Central memory CD8-positive, alpha-beta T cell (primary cell): Measurements from ENCODE around the gene RNF114.

ENCODE experiments used
- ATAC-seq: fragments of 150-1000 bp; cut with Tn5 transposase; replicated peaks from 2 replicates; pipeline ENCODE4 v1.10.0; 2022; ENCODE audit warnings: mild to moderate bottlenecking, moderate FRiP score, moderate number of reproducible peaks; ENCODE audit not compliant: poor library complexity, severe bottlenecking; ENCODE audit errors: extremely low read depth
- DNase-seq, 2 donors: peaks; one replicate each; pipeline ENCODE4 v3.0.0; 2021; ENCODE audit warnings: low spot score in 2 of 2
- H3K27ac Mint-ChIP-seq: one replicate; pipeline ENCODE4 v1.8.0; 2022; ENCODE audit warnings: low read depth, mild to moderate bottlenecking, moderate library complexity, mixed read lengths
- H3K27me3 Mint-ChIP-seq: one replicate; pipeline ENCODE4 v1.8.0; 2022; ENCODE audit warnings: mixed read lengths
- H3K36me3 Mint-ChIP-seq: one replicate; pipeline ENCODE4 v1.8.0; 2022; ENCODE audit warnings: mild to moderate bottlenecking, moderate library complexity, mixed read lengths; ENCODE audit not compliant: insufficient read depth
- H3K4me1 Mint-ChIP-seq: one replicate; pipeline ENCODE4 v1.8.0; 2022; ENCODE audit warnings: mixed read lengths
- H3K4me3 Mint-ChIP-seq: one replicate; pipeline ENCODE4 v1.8.0; 2022; ENCODE audit warnings: mild to moderate bottlenecking, moderate library complexity, mixed read lengths
- H3K9me3 Mint-ChIP-seq: one replicate; pipeline ENCODE4 v1.8.0; 2022; ENCODE audit warnings: mixed read lengths

The RNF114 gene

GRCh38 chr20:49924247-49924646 is 11.9 kb upstream of the RNF114 start:
- H3K27me3 Mint-ChIP-seq = peaks cover 7% of the 10 kb centered on the region

GRCh38 chr20:49925901-49926454 is 10.2 kb upstream of the RNF114 start:
- no peak for ATAC-seq
- Mint-ChIP-seq H3K9me3 (no peaks in the 10 kb centered on the region), H3K27ac (no peak overlapping the region), H3K4me1 (no peaks in the 10 kb centered on the region), H3K4me3 (no peak overlapping the region), H3K36me3 (peaks cover 2% of the 10 kb centered on the region), H3K27me3 (peaks cover 7% of the 10 kb centered on the region)
- no peak for DNase-seq

More at GRCh38 chr20:49924247-49924646, 11.9 kb upstream of the RNF114 start:
- Mint-ChIP-seq H3K9me3 (no peaks in the 10 kb centered on the region), H3K27ac (no peak overlapping the region), H3K4me3 (no peak overlapping the region), H3K4me1 (no peaks in the 10 kb centered on the region), H3K36me3 (no peaks in the 10 kb centered on the region)
- ATAC-seq (no peak), DNase-seq (no peak)

GRCh38 chr20:49928411-49929141 is 7.6 kb upstream of the RNF114 start:
- peak; percentile 88 for ATAC-seq
- peaks cover 2% of the 10 kb centered on the region for H3K36me3 Mint-ChIP-seq
- H3K27ac Mint-ChIP-seq = no peak overlapping the region
- no peaks in the 10 kb centered on the region for H3K9me3 Mint-ChIP-seq
- H3K27me3 Mint-ChIP-seq = peaks cover 2% of the 10 kb centered on the region
- DNase-seq = peak; percentile 68 to 78
- H3K4me3 Mint-ChIP-seq = no peak overlapping the region
- H3K4me1 Mint-ChIP-seq = no peaks in the 10 kb centered on the region

GRCh38 chr20:49929142-49929494 is 7.1 kb upstream of the RNF114 start:
- DNase-seq (no peak), ATAC-seq (no peak)
- no peaks in the 10 kb centered on the region for H3K27me3 Mint-ChIP-seq
- no peak overlapping the region for H3K27ac Mint-ChIP-seq
- no peaks in the 10 kb centered on the region for H3K9me3 Mint-ChIP-seq
- H3K36me3 Mint-ChIP-seq = peaks cover 2% of the 10 kb centered on the region
- H3K4me3 Mint-ChIP-seq = no peak overlapping the region
- peaks cover 4% of the 10 kb centered on the region for H3K4me1 Mint-ChIP-seq

GRCh38 chr20:49935746-49936152 is 448 bp upstream of the RNF114 start:
- H3K36me3 Mint-ChIP-seq = peaks cover 23% of the 10 kb centered on the region
- H3K4me1 Mint-ChIP-seq = peaks cover 43% of the 10 kb centered on the region
- H3K27ac Mint-ChIP-seq = peak overlapping the region; percentile 91
- ATAC-seq (no peak), DNase-seq (no peak)
- no peaks in the 10 kb centered on the region for H3K9me3 Mint-ChIP-seq
- peak overlapping the region; percentile 97 for H3K4me3 Mint-ChIP-seq
- H3K27me3 Mint-ChIP-seq = no peaks in the 10 kb centered on the region

GRCh38 chr20:49937027-49937929 is 1.1 kb downstream of the RNF114 start:
- ATAC-seq = no peak
- no peaks in the 10 kb centered on the region for H3K27me3 Mint-ChIP-seq

GRCh38 chr20:49938173-49939163 is 2.3 kb downstream of the RNF114 start:
- ATAC-seq = no peak
- H3K27me3 Mint-ChIP-seq = no peaks in the 10 kb centered on the region

More at GRCh38 chr20:49937027-49937929, 1.1 kb downstream of the RNF114 start:
- DNase-seq = no peak
- H3K4me3 Mint-ChIP-seq = peak overlapping the region; percentile 97
- H3K4me1 Mint-ChIP-seq = peaks cover 52% of the 10 kb centered on the region
- H3K9me3 Mint-ChIP-seq = no peaks in the 10 kb centered on the region
- H3K27ac Mint-ChIP-seq = peak overlapping the region; percentile 91
- H3K36me3 Mint-ChIP-seq = peaks cover 32% of the 10 kb centered on the region

GRCh38 chr20:49941456-49941855 is 5.3 kb downstream of the RNF114 start:
- DNase-seq (no peak), ATAC-seq (no peak)
- Mint-ChIP-seq H3K27me3 (no peaks in the 10 kb centered on the region), H3K36me3 (peaks cover 65% of the 10 kb centered on the region), H3K9me3 (no peaks in the 10 kb centered on the region), H3K27ac (no peak overlapping the region), H3K4me3 (no peak overlapping the region), H3K4me1 (peaks cover 53% of the 10 kb centered on the region)

More at GRCh38 chr20:49938173-49939163, 2.3 kb downstream of the RNF114 start:
- no peaks in the 10 kb centered on the region for H3K9me3 Mint-ChIP-seq
- DNase-seq = no peak
- peak overlapping the region; percentile 60 for H3K4me3 Mint-ChIP-seq
- H3K36me3 Mint-ChIP-seq = peaks cover 39% of the 10 kb centered on the region
- peaks cover 58% of the 10 kb centered on the region for H3K4me1 Mint-ChIP-seq
- H3K27ac Mint-ChIP-seq = no peak overlapping the region

- no peaks in the 10 kb centered on the region for H3K9me3 Mint-ChIP-seq
- DNase-seq = no peak
- ATAC-seq = no peak
- H3K36me3 Mint-ChIP-seq = peaks cover 68% of the 10 kb centered on the region
- no peak overlapping the region for H3K27ac Mint-ChIP-seq
- H3K27me3 Mint-ChIP-seq = no peaks in the 10 kb centered on the region
- H3K4me3 Mint-ChIP-seq = no peak overlapping the region
- peaks cover 48% of the 10 kb centered on the region for H3K4me1 Mint-ChIP-seq
Measured at GRCh38 chr20:49942303-49942702, 6.1 kb downstream of the RNF114 start.

GRCh38 chr20:49942942-49943341 is 6.7 kb downstream of the RNF114 start:
- Mint-ChIP-seq H3K4me3 (no peak overlapping the region), H3K9me3 (no peaks in the 10 kb centered on the region), H3K27me3 (no peaks in the 10 kb centered on the region), H3K36me3 (peaks cover 74% of the 10 kb centered on the region), H3K27ac (no peak overlapping the region), H3K4me1 (peaks cover 47% of the 10 kb centered on the region)
- DNase-seq (no peak), ATAC-seq (no peak)

GRCh38 chr20:49945306-49945700 is 9.1 kb downstream of the RNF114 start:
- H3K9me3 Mint-ChIP-seq = no peaks in the 10 kb centered on the region

More at GRCh38 chr20:49945306-49945700, 9.1 kb downstream of the RNF114 start:
- ATAC-seq = no peak
- no peak overlapping the region for H3K27ac Mint-ChIP-seq
- H3K4me3 Mint-ChIP-seq = no peak overlapping the region
- H3K27me3 Mint-ChIP-seq = no peaks in the 10 kb centered on the region
- H3K4me1 Mint-ChIP-seq = peaks cover 34% of the 10 kb centered on the region
- DNase-seq = no peak
- H3K36me3 Mint-ChIP-seq = peaks cover 77% of the 10 kb centered on the region
